Hypothalamus (tissue), 51 donors: ENCODE data around the gene KATNB1.
"Not testable (repeated sequence)": the region's sequence is repeated elsewhere in the genome, so short reads cannot be mapped to it uniquely, and the experiment has no call there.

ENCODE experiments used
- DNase-seq, 51 donors: peaks; one replicate each; lab custom pipeline; 2025; lab: John Stamatoyannopoulos, UW

The KATNB1 gene

DNA sequence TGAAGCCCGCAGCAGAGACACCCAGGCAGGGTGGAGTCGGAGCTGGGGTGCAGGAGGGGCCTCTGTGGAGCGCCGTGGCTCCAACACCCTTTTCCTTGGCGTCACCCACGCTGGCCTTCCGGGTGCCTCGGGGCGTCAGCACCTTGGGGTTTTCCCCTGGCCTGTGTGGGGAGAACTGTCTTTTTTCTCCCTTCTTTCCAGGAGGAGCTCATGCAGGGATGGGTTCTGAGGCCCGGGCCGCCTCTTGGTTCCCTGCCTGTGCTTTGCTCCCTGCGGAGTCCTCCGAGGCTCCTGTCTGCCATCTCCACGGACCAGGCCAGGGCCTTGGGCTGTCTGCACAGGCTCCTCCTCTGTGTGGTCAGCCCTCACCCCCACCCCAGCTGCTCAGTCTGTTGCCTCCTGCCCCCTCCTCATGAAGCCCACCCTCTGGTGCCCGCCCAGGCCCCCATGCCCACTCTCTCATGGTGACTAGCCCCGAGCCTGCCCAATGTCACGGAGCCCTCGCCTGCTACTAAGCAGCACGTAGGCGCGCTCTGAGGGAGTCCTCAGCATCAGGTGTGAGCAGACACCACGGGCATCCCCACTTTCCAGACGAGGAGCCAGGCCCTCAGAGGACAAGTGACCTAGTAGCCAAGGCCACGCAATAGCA lies 5.0 kb downstream of the KATNB1 start:
- no peak for DNase-seq

DNA sequence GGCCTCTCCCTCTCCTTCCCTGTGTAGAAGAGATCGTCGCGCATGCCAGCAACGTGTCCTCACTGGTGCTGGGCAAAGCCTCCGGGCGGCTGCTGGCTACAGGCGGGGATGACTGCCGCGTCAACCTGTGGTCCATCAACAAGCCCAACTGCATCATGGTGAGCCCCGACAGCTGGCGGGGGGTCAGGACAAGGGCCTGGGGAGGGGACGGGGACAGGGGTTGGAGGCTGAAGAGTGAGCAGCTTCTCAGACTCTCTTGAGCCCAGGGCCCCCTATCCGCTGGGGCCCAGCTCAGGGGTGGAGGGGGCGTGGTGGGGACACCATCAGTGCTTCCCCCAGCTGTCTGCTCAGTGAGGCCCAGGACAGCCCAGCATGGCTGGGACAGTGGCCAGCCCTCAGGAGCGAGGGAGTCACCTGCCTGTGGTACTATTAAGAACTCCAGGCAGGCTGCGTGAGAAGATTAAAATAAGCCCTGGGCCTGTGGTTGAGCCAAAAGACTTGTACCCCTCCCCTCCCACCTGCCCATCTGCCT lies 6.2 kb downstream of the KATNB1 start:
- no peak for DNase-seq

DNA sequence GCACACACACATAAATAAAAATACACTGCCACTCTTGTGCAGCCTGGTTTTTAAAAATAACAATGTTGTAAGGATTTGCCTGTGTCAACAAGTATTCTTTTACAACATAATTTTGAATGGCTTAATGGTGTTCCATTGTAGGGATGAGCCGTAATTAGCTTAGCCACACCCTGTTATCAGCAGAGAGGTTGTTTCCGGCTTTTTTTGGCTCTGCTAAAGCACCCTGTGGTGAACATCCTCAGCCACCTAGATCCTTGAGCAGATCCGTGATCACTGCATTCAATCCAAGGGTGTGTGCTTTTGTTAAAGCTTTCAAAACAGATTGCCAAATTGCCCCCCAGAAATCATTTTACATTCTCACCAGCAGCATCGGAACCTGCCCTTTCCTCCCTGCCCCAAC lies 7.0 kb downstream of the KATNB1 start:
- DNase-seq: no peak

DNA sequence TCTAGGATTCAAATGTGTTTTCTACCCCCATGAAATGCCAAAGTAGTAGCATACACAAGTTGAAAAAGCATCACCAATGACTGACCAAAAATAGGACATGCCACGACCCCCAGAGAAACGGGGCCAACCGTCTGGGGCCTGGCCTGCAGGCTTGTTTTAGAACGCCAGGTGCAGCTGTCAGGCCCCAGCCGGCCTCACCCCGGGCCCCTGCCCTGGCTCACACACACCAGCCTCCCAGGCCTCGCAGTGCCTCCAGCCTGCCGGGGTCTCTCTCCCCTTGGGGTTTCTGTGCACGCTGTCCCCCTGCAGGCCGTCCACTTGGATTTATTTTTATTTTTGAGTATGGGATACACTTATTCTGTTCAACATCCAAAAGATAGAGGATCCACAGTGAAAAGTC lies 7.9 kb downstream of the KATNB1 start:
- DNase-seq: no peak

DNA sequence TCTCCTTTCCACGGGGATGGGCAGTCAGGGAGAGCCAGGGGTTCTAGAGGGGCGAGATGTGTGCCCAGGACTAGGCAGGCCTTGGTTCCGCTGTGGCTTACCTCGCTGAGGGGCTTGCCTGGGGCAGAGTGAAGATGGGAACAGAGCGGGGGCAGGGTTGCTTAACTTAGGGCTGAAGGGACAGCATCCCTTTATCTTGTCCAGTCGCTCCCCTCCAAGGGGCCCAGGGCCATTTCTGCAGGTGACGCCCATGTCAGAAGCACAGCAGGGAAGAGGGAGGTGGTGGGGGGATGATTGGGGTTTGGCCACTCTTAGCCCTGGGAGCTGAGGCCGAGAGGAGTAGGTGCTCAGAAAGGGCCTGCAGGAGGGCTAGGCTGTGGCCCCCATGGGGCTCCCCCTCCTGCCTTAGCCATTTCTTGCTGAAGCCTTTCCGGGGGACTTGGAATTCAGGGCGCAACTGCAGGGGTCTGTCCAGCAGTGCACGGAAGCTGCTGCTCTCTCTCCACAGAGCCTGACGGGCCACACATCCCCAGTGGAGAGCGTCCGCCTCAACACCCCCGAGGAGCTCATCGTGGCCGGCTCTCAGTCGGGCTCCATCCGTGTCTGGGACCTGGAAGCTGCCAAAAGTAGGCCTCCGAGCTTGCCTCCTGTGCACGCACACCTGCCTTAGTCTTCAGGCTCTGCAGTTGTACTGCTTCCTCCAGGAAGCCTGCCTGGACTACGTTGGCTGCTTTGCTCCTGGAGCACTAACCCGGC lies 8.5 kb downstream of the KATNB1 start:
- no peak for DNase-seq

DNA sequence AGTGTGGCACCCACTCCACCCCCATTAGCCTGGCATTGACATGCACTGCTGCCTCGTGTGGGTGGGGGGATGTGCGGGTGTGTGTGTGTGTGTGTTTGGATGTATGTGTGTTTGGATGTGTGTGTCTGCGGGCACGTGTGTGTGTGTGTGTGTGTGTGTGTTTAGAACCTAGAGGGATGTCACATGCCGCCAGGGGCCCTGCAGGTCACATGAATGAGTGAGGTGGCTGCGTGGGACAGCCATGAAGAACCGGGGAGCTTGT lies 9.0 kb downstream of the KATNB1 start:
- DNase-seq: no peak

DNA sequence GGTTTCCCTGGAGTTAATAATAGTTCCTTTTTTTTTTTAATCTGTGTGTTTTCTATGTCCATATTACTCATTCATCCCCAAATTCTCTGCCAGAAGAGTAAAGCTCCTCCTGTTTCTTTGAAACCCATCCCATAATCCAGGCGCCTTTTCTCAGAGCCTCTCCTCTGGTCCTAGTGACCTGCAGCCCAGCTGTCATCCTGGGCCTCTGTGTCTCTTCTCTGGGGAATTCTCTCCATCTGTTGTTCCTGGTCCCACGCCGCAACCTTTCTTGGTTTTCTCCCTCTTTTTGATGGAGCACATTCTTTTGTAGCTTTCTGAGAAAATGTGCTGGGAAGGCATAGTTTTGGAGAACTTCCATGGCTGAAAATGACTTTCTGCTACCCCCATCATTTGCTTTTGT lies 10.2 kb downstream of the KATNB1 start:
- no peak for DNase-seq

DNA sequence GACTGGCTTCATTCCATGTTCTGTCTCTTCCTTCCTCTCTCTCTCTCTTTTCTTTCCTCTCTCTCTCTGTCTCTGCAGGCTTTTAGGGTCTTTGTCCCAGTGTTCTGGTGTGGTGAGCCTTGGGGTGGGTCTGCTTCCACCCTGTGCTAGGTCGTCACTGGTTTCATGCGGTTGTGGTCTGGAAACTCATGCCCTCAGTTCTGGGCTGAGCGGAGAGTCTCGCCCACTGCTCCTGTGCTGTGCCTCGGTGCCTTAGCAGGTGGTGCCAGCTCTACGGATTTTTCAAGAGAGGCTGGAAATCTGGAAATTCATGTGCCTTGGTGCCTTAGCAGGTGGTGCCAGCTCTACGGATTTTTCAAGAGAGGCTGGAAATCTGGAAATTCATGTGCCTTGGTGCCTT lies 10.7 kb downstream of the KATNB1 start:
- DNase-seq: not testable (repeated sequence)

DNA sequence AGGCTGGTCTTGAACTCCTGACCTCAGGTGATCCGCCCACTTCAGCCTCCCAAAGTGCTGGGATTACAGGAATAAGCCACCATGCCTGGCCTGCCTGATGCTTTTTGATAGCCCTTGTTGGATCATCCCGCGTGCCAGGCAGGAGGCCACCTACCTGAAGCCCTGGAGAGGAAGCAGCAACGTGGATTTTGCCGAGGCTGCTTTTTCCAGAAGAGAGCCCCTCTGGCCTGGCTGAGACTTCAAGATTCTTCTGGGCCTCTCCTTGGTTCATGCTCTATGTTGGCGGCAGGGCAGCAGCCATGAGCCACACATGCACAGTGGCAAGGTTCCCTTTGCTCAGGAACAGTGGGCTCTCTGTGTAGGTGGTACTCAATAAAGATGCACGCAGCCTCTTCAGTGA lies 11.5 kb downstream of the KATNB1 start:
- no peak for DNase-seq

DNA sequence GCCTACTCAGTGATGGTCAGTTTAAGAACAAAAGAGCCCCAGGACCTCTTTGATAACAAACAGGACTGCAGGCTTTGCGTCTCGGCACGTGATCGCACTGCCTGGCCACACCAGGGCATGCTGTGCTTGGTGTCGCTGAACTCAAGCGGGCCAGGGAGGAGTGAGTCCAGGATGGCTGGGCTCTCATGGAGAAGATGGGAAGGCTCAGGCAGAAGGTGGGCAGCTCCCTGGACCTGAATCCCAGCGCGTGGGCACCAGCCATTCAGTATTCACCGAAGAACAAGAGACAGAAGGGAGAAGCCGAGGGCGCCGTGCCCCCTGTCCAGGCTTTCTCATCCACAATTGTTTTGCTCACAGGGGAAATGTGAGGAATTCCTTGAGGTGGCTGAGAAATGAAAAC lies 11.9 kb downstream of the KATNB1 start:
- peak in 1 of 51 donors; percentile 14 for DNase-seq

DNA sequence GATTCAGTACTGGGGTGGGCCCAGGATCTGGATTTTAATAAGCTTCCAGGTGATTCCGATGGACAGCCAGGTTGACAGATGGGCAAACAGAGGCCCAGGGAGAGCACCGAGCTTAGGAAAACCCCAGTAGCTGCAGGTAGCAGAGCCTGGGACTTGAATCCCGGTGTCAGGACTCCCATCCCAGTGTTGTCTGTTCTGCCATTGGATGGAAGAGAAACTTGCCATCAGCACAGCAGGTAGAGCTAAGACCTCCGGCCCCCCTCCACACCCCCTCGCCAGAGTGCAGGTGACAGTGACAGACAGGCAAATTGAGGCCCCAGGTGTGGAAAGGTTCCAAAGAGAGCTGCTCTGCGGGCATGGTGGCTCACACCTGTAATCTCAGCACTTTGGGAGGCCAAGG lies 12.4 kb downstream of the KATNB1 start:
- no peak for DNase-seq

DNA sequence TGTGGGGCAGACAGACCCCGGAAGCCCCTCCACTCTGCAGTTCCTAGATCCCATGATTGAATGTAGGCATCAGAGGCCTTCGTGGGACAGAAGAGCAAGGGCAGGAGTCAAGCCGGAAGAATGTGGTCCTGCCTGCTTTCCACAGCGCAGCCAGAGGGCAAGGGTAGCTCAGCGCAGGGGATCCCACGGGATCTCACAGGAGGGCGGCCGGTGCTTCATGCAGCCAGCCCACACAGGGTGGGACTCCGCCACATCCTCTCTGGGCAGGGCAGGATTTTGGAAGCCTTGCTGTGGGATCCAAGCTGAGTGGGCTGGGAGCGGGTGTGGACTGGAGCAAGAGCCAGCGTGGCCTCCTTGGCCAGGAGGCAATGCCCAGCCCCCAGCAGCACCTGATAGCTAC lies 13.0 kb downstream of the KATNB1 start:
- DNase-seq: no peak

DNA sequence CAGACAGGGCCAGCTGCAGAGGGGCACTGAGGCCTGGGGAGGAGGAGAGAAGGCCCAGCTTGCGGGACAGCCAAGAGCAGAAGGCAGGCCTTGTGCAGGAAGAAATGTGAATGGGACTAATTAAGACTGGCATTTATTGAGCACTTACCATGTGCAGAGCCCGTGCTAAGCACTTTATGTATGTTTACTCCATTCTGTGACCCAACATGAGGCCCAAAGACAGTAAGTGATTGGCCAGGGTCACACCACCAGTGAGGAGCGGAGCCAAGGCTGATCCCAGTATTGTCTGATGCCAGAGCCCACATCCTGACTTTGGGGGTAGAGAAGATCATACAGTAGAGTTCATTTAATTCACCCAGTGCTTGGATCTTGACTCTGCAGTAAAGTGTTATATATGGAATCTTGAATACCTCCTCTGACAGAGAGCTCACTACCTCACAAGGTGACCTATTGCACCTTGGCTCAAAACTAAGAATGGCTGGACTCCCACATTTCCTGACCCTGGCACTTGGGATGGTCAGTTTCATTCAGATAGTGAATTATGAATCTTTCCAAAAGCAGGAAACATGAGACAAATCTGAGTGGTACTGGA lies 13.6 kb downstream of the KATNB1 start:
- no peak for DNase-seq

DNA sequence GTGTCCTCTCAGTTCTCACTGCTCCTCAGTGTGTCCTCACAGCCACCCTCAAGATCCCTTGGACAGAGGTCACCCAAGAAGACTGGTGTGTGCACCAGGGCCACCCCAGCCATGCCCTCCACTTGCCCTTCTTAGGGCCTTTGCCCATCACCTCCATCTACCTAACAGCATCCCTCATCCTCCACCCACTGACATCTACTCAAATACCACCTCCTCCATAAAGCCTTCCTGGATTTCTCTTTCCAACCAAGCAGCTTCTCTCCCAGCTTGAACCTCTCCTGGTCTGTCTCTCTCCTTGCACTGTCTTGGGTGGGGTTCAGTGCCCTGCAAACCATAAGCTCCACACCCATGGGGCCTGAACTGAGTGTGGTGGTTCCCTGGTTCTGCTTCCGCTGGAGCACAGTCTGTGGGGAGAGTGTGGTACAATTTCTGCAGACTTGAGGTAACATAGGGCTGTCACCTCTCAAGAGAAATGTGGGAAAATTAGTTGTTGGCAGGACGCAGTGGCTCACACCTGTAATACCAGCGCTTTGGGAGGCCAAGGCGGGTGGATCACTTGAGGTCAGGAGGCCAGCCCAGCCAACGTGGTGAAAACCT lies 14.4 kb downstream of the KATNB1 start:
- no peak for DNase-seq

DNA sequence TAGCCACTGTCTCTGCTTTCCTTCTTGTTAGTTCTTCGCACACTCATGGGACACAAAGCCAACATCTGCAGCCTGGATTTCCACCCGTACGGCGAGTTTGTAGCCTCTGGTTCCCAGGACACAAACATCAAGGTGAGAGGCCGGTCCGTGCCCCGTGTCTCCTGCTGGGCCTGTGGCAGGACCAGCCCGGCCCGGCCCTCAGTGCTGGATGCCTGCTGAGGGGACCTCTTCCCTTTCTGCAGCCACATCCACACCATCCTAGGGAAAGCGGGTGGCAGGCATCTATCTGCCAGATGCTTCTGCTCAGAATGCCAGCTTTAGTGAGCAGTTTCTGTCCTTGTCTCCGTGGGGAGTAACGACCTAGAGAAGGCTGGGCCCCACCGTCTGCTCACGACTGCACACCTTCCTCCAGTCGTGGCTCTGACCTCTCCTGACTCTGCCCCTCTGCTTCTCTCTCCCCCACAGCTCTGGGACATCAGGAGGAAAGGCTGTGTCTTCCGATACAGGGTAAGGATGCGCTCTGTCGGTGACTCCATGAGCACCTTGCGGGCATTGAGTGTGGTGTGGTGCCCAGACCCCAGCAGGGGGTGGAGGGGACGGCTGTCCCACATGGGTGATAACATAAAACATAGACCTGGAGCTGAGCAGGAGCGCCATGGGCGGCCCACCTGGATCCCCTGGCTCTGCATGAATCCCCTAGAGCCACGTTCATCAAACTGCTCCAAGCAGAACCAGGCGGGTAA lies 15.4 kb downstream of the KATNB1 start:
- no peak for DNase-seq

DNA sequence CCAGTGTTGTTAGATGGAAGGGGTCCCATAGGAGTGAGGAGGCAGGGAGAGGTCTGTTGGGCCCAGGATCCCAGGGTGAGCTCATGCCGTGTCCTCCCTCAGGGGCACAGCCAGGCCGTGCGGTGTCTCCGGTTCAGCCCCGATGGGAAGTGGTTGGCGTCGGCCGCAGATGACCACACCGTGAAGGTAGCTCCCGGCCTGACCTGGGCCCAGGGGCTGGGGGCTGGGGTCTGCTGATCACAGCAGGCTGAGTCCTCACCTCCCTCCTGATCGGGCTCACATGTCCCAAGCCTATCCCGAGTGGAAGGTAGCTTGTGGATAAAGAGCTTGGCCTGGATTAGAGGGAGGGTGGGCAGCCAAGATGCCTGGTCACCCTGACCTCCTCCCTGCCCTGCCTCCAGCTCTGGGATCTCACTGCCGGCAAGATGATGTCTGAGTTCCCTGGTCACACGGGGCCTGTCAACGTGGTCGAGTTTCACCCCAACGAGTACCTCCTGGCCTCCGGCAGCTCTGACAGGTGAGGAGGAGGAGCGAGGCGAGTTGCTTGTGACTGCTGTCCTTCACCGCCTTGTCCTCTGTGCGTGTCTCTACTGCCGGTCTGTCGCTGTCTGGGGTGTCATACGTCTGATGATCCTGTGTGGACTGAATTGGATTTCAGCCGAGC lies 16.1 kb downstream of the KATNB1 start:
- no peak for DNase-seq

DNA sequence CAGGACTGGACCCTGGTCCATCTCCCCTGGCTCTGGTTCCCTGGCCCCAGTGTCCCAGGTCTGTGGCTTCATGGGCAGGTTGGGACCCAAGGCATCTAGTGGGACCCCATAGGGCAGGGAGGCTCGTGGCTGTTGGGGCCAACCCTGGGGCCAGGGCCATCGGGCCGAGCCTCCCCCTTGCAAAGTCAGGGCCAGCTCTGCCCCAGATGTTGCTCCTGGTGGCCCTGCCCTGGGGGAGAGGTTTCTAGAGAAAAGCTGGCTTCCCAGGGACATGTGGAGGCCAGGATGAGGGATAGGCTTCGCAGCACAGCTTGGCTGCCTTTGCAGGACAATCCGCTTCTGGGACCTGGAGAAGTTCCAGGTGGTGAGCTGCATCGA lies 16.6 kb downstream of the KATNB1 start:
- DNase-seq: no peak

DNA sequence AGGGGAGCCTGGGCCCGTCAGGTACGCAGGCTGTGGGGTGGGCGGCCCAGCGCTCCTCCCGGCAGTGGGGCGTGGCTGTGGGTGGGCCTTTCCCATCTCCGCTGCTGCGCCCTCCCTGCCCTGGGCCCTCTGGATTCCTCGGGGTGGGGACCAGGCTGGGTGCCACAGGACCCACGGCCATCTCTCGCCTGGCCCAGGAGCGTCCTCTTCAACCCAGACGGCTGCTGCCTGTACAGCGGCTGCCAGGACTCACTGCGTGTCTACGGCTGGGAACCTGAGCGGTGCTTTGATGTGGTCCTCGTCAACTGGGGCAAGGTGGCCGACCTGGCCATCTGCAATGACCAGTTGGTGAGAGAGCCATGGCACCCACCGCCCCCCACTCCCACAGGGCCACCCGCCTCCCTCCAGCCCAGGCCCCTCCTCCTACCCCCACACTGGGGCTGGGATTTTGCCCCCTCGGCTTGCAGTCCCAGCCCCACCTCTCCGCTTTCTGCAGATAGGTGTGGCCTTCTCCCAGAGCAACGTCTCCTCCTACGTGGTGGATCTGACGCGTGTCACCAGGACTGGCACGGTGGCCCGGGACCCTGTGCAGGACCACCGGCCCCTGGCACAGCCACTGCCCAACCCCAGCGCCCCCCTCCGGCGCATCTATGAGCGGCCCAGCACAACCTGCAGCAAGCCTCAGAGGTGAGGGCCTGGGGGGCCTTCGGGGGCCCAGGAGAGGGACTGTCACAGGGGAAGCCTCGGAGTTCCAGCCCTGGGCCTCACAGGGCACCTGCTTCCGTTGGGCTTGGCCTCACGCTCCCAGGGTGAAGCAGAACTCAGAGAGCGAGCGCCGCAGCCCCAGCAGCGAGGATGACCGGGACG lies 17.2 kb downstream of the KATNB1 start:
- DNase-seq: no peak

DNA sequence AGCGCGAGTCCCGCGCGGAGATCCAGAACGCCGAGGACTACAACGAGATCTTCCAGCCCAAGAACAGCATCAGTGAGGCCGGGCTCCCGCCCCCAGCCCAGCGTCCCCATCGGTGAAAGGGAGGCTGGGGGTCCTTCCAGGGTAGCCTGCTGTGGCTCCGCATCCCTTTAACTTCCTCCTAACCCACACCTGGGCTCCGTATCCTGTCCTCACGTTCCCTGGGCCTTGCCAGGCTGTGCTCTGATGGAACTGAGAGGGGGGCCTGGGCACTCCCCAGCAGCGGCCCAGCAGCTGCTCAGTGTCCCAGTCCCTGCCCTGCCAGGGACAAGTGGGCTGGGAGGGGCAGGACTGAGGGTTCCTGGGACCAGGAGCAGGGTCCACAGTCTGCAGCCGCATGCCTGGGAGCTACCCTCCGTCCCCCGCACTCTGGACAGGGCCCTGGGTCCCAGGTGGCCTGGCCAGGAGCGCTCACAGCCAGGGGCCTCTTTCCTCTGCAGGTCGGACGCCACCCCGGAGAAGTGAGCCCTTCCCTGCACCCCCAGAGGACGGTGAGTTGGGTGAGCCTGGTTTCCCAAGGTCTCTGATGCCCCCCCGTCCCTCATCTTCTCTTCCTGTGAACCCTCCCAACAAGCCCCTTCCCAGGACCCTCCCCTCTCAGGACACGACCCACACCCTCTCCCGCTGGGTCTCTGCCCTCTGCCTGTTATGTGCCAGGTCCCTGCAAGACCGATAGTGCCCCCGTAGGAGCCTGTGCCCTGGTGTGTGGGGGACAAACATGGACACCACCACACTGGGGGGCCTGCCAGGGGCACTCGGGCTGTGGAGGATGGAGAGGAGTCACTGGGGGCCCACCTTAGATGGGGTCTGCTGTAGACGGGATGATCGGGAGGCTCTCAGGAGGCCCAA lies 18.1 kb downstream of the KATNB1 start:
- no peak for DNase-seq
